H1 (cell line): ENCODE results near the gene TGOLN2.

Experiments used
- CHD1 ChIP-seq: IDR thresholded peaks from 2 replicates; pipeline ENCODE4 v1.6.1; 2012; ENCODE audit warnings: low read depth, low read length, improper control_type of control experiment
- EGR1 ChIP-seq: IDR thresholded peaks from 2 replicates; pipeline ENCODE4 v1.6.1; 2011; ENCODE audit warnings: low read depth, low read length, borderline replicate concordance
- POLR2AphosphoS5 ChIP-seq: IDR thresholded peaks from 2 replicates; pipeline ENCODE4 v1.6.1; 2011; ENCODE audit warnings: low read depth, low read length
- RFX5 ChIP-seq: IDR thresholded peaks from 2 replicates; pipeline ENCODE4 v1.6.1; 2011; ENCODE audit warnings: low read depth, low read length, improper control_type of control experiment, borderline replicate concordance
- RNF2 ChIP-seq: fragments of 200-900, 300-1000 bp; sonication (generic); IDR thresholded peaks from 2 replicates; pipeline ENCODE4 v1.7.1; 2016; ENCODE audit warnings: borderline replicate concordance, low read depth, mild to moderate bottlenecking, antibody characterized with exemption, low read length; ENCODE audit not compliant: poor library complexity, severe bottlenecking; ENCODE audit errors: missing control alignments
- SIX5 ChIP-seq: IDR thresholded peaks from 2 replicates; pipeline ENCODE4 v1.6.1; 2011; ENCODE audit warnings: mild to moderate bottlenecking, low read depth, low read length
- TAF1 ChIP-seq: IDR thresholded peaks from 2 replicates; pipeline ENCODE4 v1.6.1; 2011; ENCODE audit warnings: mild to moderate bottlenecking, low read depth, low read length
- YY1 ChIP-seq: IDR thresholded peaks from 2 replicates; pipeline ENCODE4 v1.6.1; 2011; ENCODE audit warnings: low read depth, mild to moderate bottlenecking, low read length
- ZNF274 ChIP-seq: IDR thresholded peaks from 2 replicates; pipeline ENCODE4 v1.7.0; 2012; ENCODE audit warnings: low read length, borderline replicate concordance; ENCODE audit errors: extremely low read depth
- TF ChIP-seq, protein P1 (sequence below), 3 experiments: IDR thresholded peaks; 1 replicate in 2 of 3; 2 replicates in 1 of 3; pipeline versions ENCODE4 v1.5.1 to v1.6.1; 2011; ENCODE audit warnings: low read length in 3 of 3, mild to moderate bottlenecking in 3 of 3, inconsistent platforms in 2 of 3, low read depth in 1 of 3, moderate library complexity in 1 of 3; ENCODE audit not compliant: insufficient read depth in 1 of 3; ENCODE audit errors: control extremely low read depth in 1 of 3

- TF ChIP-seq TAF1 = no peak
- TF ChIP-seq RFX5 = no peak
- TF ChIP-seq YY1 = no peak
- TF ChIP-seq ZNF274 = no peak
- no peak for TF ChIP-seq RNF2
- peak; percentile 34; the same call in 1 of the 2 replicates for TF ChIP-seq POLR2AphosphoS5
- TF ChIP-seq SIX5 = no peak
- no peak for TF ChIP-seq CHD1
- no peak for TF ChIP-seq EGR1
- TF ChIP-seq, protein P1, sequence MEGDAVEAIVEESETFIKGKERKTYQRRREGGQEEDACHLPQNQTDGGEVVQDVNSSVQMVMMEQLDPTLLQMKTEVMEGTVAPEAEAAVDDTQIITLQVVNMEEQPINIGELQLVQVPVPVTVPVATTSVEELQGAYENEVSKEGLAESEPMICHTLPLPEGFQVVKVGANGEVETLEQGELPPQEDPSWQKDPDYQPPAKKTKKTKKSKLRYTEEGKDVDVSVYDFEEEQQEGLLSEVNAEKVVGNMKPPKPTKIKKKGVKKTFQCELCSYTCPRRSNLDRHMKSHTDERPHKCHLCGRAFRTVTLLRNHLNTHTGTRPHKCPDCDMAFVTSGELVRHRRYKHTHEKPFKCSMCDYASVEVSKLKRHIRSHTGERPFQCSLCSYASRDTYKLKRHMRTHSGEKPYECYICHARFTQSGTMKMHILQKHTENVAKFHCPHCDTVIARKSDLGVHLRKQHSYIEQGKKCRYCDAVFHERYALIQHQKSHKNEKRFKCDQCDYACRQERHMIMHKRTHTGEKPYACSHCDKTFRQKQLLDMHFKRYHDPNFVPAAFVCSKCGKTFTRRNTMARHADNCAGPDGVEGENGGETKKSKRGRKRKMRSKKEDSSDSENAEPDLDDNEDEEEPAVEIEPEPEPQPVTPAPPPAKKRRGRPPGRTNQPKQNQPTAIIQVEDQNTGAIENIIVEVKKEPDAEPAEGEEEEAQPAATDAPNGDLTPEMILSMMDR (IDR thresholded peaks at IDR 0.05; ENCODE audit: control extremely low read depth in 1 of 3, insufficient read depth in 1 of 3, low read depth in 1 of 3, low read length in 3 of 3) = no peak
Observed at GRCh38 chr2:85273738-85274731, 53.8 kb downstream of the TGOLN2 start.
